ENCODE results near the gene BABAM2.

The BABAM2 gene

DNA sequence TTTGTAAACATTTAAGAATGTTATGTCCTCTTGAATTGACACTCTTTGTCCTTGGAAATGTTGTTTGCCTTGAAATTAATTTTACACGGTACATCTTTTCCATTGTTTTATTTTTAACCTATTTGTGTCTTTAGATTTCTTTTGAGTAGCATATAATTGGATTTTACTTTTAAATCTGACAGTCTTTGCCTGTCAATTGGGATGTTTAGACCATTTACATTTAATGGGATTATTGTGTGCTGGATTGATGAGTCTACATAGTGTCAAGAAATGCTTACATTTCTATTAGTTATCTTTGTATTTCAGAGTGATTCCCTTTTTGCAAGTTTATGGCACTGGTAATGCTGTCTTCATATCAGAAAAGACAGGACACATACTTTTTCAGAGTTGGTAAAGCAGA is 61.5 kb downstream of the BABAM2 start:
- 100% methylated on average over 1 of the region's 1 CpG for WGBS
- H3K27ac ChIP-seq (ENCODE audit: low read depth, low read length), result no peak overlapping the region
- H3K9ac ChIP-seq (ENCODE audit: low read depth, low read length), result no peak overlapping the region
- H3K9me3 ChIP-seq (ENCODE audit: insufficient read depth, low read depth, low read length), result peaks cover 4% of the 10 kb centered on the region; the same call in 1 of the 2 replicates
- 0 out of 2 replicates have a peak, but pooled peaks cover 5% of the 10 kb centered on the region for H3K4me1 ChIP-seq (ENCODE audit: insufficient read depth, low read length)
- H3K4me3 ChIP-seq (ENCODE audit: low read length), result no peak overlapping the region
- peaks cover under 1% of the 10 kb centered on the region; the same call in 1 of the 2 replicates for H3K27me3 ChIP-seq (ENCODE audit: insufficient read depth, low read length)
- no peaks in the 10 kb centered on the region for H3K36me3 ChIP-seq (ENCODE audit: insufficient read depth, low read length)

DNA sequence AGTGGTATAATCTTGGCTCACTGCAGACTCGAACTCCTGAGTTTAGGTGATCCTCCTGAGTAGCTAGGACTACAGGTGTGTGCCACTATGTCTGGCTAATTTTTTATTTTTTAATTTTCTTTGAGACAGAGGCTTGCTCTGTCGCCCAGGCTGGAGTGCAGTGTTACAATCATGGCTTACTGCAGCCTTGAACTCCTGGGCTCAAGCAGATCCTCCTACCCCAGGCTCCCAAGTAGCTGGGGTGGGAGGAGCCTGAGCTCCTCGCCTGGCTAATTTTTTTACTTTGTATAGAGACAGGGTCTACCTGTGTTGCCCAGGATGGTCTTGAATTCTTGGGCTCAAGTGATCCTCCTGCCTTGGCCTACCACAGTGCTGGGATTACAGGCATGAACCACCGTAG is 62.5 kb downstream of the BABAM2 start:
- Histone ChIP-seq H3K9ac (ENCODE audit: low read depth, low read length) (no peak overlapping the region), H3K9me3 (ENCODE audit: insufficient read depth, low read depth, low read length) (peaks cover 4% of the 10 kb centered on the region; the same call in 1 of the 2 replicates), H3K4me3 (ENCODE audit: low read length) (no peak overlapping the region), H3K27ac (ENCODE audit: low read depth, low read length) (no peak overlapping the region), H3K36me3 (ENCODE audit: insufficient read depth, low read length) (no peaks in the 10 kb centered on the region), H3K27me3 (ENCODE audit: insufficient read depth, low read length) (no peaks in the 10 kb centered on the region), H3K4me1 (ENCODE audit: insufficient read depth, low read length) (0 out of 2 replicates have a peak, but pooled peaks cover 5% of the 10 kb centered on the region)
- 95% methylated on average over 4 of the region's 4 CpGs for WGBS

DNA sequence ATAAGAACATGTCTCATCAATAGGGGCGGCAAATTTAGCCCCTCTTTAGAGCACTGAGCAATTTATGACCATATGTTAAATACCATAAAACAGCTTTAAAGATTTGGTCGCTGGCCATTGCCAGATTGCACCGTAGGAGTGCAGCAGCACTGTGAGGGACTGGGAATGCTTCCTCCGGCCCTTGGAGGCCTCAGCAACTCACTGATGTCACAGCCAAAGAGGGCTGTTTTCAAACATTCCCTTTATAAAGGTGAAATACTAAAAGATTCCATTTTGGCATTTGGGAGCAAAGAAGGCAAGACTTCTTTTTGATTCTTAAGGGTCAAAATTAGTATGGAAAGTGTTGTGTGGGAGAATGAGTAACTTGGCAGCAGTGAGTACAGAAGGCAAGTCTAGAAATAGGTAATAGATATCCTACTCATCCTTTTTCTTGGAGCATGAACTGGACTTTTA is 63.7 kb downstream of the BABAM2 start:
- H3K27me3 ChIP-seq (ENCODE audit: insufficient read depth, low read length), result no peaks in the 10 kb centered on the region
- peaks cover 4% of the 10 kb centered on the region; the same call in 1 of the 2 replicates for H3K9me3 ChIP-seq (ENCODE audit: insufficient read depth, low read depth, low read length)
- H3K27ac ChIP-seq (ENCODE audit: low read depth, low read length), result no peak overlapping the region
- H3K9ac ChIP-seq (ENCODE audit: low read depth, low read length), result no peak overlapping the region
- H3K4me1 ChIP-seq (ENCODE audit: insufficient read depth, low read length), result peaks cover 11% of the 10 kb centered on the region; the same call in 1 of the 2 replicates
- 84% methylated on average over 4 of the region's 4 CpGs for WGBS
- no peaks in the 10 kb centered on the region for H3K36me3 ChIP-seq (ENCODE audit: insufficient read depth, low read length)
- no peak overlapping the region for H3K4me3 ChIP-seq (ENCODE audit: low read length)

DNA sequence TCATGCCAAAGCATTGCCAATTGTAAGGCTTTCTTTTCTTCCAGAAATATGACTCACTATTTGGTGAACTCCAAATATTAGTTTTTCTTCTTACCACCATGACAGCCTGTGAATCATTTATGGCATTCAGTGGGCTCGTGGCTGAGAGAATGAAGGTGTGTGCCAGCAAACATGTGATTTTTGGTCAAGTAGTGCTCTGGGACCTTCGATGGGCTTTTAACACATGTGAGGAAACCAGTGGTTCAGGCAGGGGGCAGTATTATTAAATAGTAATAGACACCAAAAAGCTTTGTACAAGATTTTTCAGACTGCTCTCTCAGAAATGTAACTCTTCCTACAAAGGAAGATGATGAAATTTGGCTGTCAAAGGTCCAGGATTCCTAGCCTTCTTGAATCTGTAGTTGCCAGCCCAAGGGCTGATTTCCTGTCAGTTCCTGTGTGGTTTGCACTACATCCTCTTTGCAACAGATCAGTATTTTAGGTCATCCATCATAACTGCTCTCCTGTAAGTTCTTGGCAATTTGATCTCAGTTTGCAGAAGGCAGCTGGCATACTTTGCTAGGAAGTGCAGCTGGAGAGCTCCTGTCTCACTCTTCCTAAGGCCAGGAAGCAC is 64.3 kb downstream of the BABAM2 start:
- 91% methylated on average over 2 of the region's 2 CpGs for whole genome bisulfite sequencing
- Histone ChIP-seq H3K4me1 (ENCODE audit: insufficient read depth, low read length) (peaks cover 12% of the 10 kb centered on the region; the same call in 1 of the 2 replicates), H3K9ac (ENCODE audit: low read depth, low read length) (no peak overlapping the region), H3K9me3 (ENCODE audit: insufficient read depth, low read depth, low read length) (peaks cover 4% of the 10 kb centered on the region; the same call in 1 of the 2 replicates), H3K4me3 (ENCODE audit: low read length) (no peak overlapping the region), H3K27ac (ENCODE audit: low read depth, low read length) (no peak overlapping the region), H3K27me3 (ENCODE audit: insufficient read depth, low read length) (no peaks in the 10 kb centered on the region), H3K36me3 (ENCODE audit: insufficient read depth, low read length) (no peaks in the 10 kb centered on the region)

DNA sequence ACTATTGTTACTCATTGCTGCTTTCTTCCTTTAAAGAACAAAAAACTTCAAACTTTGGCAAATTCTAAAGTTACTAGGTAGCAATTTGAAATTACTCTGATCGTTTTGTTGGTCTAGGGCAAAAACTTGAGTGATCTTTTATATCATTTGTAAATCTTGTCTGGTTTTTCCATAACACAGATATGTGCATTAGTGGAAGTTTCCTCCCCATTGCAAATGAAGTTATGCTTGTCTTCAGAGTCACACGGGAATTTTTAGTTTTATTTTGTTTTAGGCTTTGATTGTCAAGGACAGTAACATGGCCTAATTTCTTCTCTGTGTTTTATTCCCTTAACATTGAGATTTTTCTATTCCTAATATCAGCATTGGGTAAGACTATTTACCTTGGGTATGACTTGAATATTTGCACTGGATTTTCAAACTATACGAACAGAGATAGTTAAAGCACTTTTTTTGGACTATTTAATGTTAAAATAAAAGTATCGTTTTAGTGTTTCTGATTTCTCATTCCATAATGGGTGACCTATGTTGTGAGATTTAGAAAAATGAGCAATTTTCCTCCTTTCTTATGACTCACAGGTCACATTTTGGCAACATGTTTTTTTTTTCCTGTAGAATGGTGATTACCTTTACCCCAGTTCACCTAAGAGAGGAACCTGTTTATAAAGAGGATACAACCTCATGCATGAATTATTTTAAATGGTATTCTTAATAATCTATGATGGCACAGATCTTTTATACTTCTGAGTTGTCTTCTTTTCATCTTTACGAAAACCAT is 65.0 kb downstream of the BABAM2 start:
- Histone ChIP-seq H3K27ac (ENCODE audit: low read depth, low read length) (no peak overlapping the region), H3K27me3 (ENCODE audit: insufficient read depth, low read length) (no peaks in the 10 kb centered on the region), H3K9me3 (ENCODE audit: insufficient read depth, low read depth, low read length) (peaks cover 4% of the 10 kb centered on the region; the same call in 1 of the 2 replicates), H3K4me3 (ENCODE audit: low read length) (no peak overlapping the region), H3K36me3 (ENCODE audit: insufficient read depth, low read length) (no peaks in the 10 kb centered on the region), H3K9ac (ENCODE audit: low read depth, low read length) (no peak overlapping the region), H3K4me1 (ENCODE audit: insufficient read depth, low read length) (peaks cover 15% of the 10 kb centered on the region; the same call in 1 of the 2 replicates)
- 91% methylated on average over 4 of the region's 5 CpGs for WGBS

DNA sequence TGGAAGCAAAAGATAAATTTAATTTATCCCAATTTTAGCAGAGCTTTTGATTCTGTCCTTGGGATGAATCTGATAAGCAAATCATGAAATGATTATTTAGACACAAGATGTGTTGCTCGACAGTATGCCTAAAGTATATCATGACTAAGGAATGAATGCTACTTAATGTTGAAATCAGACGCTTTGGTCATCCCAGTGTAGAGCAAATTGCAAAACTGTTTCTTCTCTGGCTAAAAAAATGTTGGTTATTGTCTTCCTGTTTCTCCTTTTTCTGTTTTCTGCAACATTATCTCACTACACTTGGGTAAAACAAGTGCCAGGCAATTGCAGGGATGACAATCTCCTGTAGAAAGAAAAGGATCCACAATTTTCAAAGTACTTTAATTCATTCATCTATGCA is 66.4 kb downstream of the BABAM2 start:
- H3K4me1 ChIP-seq (ENCODE audit: insufficient read depth, low read length), result peaks cover 15% of the 10 kb centered on the region; the same call in 1 of the 2 replicates
- WGBS, result 94% methylated on average over 2 of the region's 2 CpGs
- H3K9me3 ChIP-seq (ENCODE audit: insufficient read depth, low read depth, low read length), result peaks cover 1% of the 10 kb centered on the region; the same call in 1 of the 2 replicates
- H3K27me3 ChIP-seq (ENCODE audit: insufficient read depth, low read length), result no peaks in the 10 kb centered on the region
- no peak overlapping the region for H3K4me3 ChIP-seq (ENCODE audit: low read length)
- no peak overlapping the region for H3K9ac ChIP-seq (ENCODE audit: low read depth, low read length)
- no peak overlapping the region for H3K27ac ChIP-seq (ENCODE audit: low read depth, low read length)
- no peaks in the 10 kb centered on the region for H3K36me3 ChIP-seq (ENCODE audit: insufficient read depth, low read length)

DNA sequence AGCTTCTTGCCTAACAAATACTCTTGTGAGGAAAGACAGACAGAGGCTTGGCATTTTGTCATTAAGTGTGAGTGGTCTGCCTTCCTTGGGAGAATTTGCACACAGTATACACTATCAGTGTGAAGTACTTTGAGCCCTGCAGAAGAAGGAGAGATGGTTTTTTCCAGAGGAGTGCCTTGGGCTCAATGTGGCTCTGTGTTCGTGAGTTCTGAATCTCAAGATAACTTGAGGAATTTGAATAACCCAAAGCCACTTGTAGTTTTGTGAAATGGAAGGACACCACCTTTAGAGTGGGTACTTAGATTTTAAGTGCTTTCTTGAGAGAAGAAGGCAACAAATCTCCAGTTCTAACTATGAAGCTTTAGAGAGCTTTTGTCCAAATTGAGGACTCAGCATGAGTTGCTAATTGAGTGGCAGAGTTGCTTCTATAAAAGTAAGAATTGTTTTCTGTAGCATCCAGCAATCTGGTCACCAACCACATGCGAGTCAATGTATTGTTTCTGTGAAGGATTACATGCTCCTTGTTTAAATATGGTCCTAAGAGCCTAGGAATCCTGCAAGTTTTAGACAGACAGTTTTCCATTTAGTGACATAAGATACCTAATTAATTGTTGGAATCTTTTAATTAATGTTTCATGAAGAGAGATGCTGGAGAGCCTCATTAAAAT is 68.3 kb downstream of the BABAM2 start:
- 96% methylated on average over 2 of the region's 2 CpGs for WGBS
- H3K27me3 ChIP-seq (ENCODE audit: insufficient read depth, low read length), result no peaks in the 10 kb centered on the region
- no peak overlapping the region for H3K4me3 ChIP-seq (ENCODE audit: low read length)
- no peak overlapping the region for H3K27ac ChIP-seq (ENCODE audit: low read depth, low read length)
- H3K36me3 ChIP-seq (ENCODE audit: insufficient read depth, low read length), result no peaks in the 10 kb centered on the region
- H3K4me1 ChIP-seq (ENCODE audit: insufficient read depth, low read length), result peaks cover 15% of the 10 kb centered on the region; the same call in 1 of the 2 replicates
- no peak overlapping the region for H3K9ac ChIP-seq (ENCODE audit: low read depth, low read length)
- H3K9me3 ChIP-seq (ENCODE audit: insufficient read depth, low read depth, low read length), result no peaks in the 10 kb centered on the region

DNA sequence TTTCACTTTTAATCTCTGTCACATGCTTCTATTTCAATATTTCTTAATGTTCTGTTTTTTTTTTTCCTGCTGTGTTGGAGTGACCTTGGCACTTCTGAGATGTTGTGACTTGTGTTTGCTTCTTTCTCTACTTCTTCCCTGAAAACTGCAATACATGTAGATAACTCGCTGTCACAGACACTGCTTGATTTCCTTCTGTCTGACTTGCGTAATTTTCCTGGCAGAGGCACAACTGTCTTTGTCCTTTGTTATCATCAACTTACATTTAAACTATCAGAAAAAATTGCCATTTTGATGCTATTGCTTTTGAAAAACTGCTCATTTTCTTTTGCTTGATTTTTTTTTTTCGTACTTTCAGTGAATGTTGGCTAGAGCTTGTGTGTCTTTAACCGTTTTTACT is 69.0 kb downstream of the BABAM2 start:
- Histone ChIP-seq H3K27ac (ENCODE audit: low read depth, low read length) (no peak overlapping the region), H3K9me3 (ENCODE audit: insufficient read depth, low read depth, low read length) (no peaks in the 10 kb centered on the region), H3K4me1 (ENCODE audit: insufficient read depth, low read length) (peaks cover 15% of the 10 kb centered on the region; the same call in 1 of the 2 replicates), H3K4me3 (ENCODE audit: low read length) (no peak overlapping the region), H3K27me3 (ENCODE audit: insufficient read depth, low read length) (no peaks in the 10 kb centered on the region), H3K36me3 (ENCODE audit: insufficient read depth, low read length) (no peaks in the 10 kb centered on the region), H3K9ac (ENCODE audit: low read depth, low read length) (no peak overlapping the region)
- 88% methylated on average over 3 of the region's 4 CpGs for WGBS

DNA sequence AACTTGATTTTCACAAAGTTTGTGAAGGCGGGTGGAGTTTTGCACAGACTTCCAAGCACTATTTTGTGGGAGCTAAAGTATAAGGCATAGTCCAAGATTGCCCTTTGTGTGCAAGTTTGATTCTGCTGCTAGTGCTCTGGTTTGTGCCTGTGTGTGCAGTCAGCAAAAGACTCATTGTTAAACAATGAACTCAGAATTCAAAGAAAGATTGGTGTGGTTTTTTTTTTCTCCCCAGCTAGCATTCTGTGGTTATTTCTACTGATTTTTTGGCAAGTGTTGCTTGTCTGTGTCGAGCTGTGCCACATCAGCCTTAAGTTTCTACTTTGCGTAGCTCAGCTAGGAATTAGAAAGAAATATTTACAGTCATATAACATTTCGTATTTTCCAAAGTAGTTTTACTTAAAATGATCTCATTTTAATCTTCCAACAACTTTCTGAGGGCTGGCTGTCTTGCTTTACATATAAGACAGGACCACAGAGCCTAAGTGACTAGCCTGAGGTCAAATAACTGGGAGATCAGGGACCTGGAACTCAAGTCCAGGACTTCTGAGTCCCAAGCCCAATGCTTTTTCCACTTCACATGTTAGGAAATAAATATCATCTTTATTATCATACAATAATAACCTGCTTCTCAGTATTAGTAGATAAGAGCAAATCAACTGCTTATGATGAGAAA is 69.8 kb downstream of the BABAM2 start:
- Histone ChIP-seq H3K36me3 (ENCODE audit: insufficient read depth, low read length) (no peaks in the 10 kb centered on the region), H3K4me1 (ENCODE audit: insufficient read depth, low read length) (peaks cover 10% of the 10 kb centered on the region; the same call in 1 of the 2 replicates), H3K27me3 (ENCODE audit: insufficient read depth, low read length) (no peaks in the 10 kb centered on the region), H3K9me3 (ENCODE audit: insufficient read depth, low read depth, low read length) (no peaks in the 10 kb centered on the region), H3K4me3 (ENCODE audit: low read length) (no peak overlapping the region), H3K27ac (ENCODE audit: low read depth, low read length) (no peak overlapping the region), H3K9ac (ENCODE audit: low read depth, low read length) (no peak overlapping the region)
- WGBS, result 93% methylated on average over 4 of the region's 4 CpGs

DNA sequence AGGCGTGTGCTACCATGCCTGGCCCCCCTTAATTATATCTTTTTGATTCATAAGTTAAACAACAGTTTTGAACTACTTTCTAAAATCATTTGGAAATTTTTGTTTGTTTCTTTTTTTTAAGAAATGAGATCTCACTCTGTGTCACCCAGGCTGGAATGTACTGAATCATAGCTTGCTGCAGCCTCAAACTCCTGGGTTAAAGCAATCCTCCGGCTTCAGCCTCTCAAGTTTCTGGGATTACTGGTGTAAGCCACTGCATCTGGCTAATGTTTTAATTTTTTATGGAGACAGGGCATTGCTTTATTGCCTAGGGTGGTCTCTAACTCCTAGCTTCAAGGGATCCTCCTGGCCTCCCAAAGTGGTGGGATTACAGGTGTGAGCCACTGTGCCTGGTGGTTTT is 71.5 kb downstream of the BABAM2 start:
- Histone ChIP-seq H3K4me3 (ENCODE audit: low read length) (no peak overlapping the region), H3K27me3 (ENCODE audit: insufficient read depth, low read length) (no peaks in the 10 kb centered on the region), H3K27ac (ENCODE audit: low read depth, low read length) (no peak overlapping the region), H3K9me3 (ENCODE audit: insufficient read depth, low read depth, low read length) (peaks cover 2% of the 10 kb centered on the region; the same call in 1 of the 2 replicates), H3K36me3 (ENCODE audit: insufficient read depth, low read length) (no peaks in the 10 kb centered on the region), H3K4me1 (ENCODE audit: insufficient read depth, low read length) (peaks cover 10% of the 10 kb centered on the region; the same call in 1 of the 2 replicates), H3K9ac (ENCODE audit: low read depth, low read length) (no peak overlapping the region)
- 95% methylated on average over 2 of the region's 2 CpGs for WGBS
